NCI-H748 (cell line): ENCODE data around the gene MTHFD2L.

ENCODE experiments used
- DNase-seq: peaks from one replicate; lab custom pipeline; 2025; ENCODE audit not compliant: unreplicated experiment; lab: John Stamatoyannopoulos, UW

The MTHFD2L gene

DNA sequence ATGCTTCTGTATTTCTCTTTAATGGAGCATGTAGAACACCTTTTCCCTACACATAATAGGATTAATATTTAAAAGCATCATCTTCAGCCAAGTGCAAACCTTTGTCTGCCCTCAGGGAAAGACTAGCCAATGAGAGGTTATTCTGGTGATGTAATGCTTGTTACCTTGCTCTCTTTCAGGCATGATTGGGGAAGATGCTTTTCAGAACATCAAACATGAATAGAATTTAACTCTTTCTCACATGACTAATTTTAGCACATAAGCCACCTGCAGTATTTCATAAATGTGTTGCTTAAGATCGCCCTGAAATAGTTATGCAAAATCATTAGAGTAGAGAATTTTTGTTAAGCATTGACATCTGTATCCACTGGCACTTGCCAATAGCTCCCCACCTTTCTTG is 139.6 kb downstream of the MTHFD2L start:
- DNase-seq, result no peak

DNA sequence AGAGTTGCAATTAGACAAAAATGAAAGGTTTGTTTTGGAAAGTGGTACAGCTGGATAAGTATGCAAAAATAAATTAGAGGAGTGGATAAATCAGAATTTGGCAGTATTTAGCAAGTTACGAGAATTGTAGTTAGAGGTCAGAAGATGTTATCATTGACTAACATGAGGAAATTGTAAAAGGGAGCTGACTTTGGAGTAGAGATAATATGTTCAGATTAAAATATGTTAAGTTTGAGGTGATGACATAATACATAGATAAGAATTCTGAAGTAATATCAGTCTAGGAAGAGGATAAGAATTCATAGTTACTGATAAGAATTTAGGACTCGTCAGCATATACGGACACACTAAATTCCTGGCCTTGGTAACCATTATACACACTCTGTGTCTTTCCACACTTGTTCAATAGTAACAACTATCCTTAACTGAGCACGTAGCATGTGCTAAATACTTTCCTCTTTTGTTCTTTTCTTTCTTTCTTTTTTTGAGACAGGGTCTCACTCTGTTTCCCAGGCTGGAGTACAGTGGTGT is 146.2 kb downstream of the MTHFD2L start:
- DNase-seq, result no peak

DNA sequence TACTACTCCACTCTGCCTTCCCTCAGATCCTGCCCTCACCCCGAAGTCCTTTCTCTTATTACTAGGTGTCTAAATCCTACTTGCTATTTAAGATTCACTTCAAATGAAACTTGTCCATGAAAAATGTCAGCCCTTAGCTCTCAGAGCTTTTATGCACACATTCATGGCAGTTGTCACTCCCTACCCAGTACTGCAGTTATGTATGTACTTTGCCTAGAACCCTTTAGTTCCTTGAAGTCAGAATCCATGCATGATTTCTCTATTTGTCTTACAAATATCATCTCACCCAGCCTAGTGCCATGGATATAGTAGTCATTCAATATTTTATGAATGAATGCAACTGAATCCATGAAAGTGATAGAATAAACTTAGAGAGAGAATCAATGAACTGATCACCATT is 147.1 kb downstream of the MTHFD2L start:
- no peak for DNase-seq

DNA sequence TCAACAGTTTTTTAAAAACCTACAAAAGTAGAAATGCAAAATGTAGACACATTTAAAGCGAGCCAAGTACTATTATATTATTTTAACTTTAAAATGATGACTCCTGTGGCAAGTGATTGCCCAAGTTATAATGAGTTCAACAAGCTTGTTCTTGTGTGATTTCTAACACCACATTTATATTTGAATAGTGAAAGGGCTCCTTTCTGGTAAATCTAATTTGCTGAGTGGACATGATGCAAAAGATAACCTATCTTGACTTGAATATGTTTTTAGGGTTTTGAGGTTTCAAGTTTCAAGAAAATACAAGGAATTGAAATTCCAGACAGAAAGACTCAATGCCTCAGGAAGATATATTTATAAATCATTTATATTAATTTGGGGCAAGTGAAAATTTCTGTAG is 149.3 kb downstream of the MTHFD2L start:
- DNase-seq, result no peak

DNA sequence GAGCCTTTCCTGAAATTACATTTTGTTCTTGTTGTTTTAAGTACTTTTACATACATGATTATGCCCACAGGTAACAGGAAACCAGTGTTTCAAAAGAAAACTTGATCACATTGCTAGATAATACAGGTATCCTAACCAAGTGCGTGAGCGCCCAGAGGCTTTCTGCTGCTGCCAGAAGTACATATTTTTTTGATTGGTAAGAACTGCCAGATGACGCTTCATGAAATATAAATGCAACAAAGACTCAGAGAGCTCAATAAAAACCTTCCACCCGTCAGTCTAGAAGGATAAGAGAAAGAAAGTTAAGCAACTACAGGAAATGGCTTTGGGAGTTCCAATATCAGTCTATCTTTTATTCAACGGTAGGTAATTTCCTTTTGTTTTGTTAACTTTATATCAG is 150.3 kb downstream of the MTHFD2L start, which contains the start of gene EPGN:
Gene EPGN, plus strand, starts transcription at position 256 of the 400 bp plus-strand sequence. Its CDS starts 64 bp downstream, at position 320.
- no peak for DNase-seq

DNA sequence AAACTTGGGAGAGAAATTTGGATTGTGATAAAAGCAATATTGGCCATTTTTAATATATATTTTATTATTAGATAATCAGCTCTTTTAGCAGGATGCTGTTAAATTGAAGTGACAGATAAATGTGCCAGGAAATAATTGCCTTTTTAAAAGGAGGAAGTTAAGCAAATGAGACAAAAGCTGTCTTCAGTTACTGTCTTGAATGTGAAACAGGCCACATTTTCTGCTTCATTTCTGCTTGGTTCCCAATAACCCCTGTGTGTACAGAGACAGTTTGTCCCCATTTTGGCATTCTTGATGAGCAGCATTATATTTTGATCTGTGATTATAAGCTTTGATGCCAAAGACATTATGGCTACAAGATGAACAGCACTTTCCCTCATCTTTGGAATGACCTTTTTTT is 151.3 kb downstream of the MTHFD2L start:
- DNase-seq, result no peak

DNA sequence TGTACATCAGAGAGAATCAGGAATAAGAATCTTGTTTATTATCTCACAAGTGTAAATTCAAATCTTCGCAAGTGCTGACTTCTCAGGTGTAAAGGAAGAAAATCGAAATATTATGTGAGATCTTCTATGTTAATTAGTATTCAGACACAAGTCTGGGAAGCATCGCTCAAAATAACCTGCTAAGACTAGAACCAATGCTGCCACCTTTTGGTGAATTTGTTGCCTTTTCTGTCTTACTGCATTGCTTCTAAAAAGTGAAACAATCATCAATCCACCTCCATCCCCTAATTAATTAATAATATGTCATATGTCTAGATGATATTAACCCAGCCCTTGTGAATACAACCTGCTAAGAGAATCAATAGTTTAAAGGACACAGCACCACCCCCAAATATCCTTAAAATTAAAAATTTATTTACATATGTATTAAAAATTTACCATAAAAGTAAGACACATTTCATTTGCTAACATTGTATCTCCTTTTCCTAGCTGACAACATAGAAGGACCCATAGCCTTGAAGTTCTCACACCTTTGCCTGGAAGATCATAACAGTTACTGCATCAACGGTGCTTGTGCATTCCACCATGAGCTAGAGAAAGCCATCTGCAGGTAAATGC is 153.9 kb downstream of the MTHFD2L start:
- peak; percentile 47 for DNase-seq

DNA sequence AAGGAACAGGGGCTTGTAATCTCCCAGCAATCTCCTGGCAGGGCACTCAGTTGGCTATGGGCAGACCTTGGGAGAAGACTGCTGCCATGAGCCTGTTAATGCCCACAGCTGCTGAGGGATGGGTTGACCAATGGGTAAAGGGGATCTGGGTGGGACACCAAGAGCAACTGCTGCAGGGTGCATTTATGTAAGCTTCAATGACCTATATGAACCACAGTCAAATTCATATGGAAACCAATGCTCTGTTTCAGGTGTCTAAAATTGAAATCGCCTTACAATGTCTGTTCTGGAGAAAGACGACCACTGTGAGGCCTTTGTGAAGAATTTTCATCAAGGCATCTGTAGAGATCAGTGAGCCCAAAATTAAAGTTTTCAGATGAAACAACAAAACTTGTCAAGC is 156.4 kb downstream of the MTHFD2L start:
- DNase-seq, result no peak

DNA sequence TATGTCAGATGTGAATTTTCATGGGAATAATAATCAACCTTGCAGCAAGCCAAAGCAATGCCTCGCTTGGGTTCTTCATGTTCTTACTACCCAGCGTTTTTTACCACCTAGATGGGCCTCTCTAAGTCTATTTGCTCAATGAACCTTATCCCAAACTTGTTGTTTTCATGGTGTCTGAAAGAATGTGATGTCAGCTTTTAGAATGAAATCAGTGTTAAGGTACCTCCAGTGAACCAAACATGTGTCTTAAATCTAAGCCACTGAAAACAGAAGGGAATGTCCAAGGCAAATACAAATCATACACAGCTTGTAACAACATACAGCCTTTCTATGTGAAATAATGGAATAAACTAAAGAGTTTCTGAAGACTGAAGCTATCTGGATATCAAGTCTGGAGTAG is 157.0 kb downstream of the MTHFD2L start:
- no peak for DNase-seq

DNA sequence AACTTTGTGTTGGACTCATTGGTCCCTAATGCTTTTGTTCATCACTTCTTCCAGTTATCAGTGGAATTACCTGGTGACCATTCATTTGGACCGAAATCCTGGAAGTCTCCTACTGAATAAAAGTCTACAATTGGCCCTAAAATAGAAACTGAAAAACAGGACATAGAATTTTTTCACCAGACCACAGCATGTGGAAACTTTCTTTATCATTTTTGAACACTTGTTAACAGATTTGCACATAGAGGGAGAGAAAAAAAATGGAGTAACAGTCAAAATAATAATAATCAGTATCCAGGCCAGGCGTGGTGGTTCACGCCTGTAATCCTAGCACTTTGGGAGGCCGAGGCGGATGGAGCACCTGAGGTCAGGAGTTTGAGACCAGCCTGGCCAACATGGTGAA is 157.5 kb downstream of the MTHFD2L start:
- DNase-seq, result no peak

DNA sequence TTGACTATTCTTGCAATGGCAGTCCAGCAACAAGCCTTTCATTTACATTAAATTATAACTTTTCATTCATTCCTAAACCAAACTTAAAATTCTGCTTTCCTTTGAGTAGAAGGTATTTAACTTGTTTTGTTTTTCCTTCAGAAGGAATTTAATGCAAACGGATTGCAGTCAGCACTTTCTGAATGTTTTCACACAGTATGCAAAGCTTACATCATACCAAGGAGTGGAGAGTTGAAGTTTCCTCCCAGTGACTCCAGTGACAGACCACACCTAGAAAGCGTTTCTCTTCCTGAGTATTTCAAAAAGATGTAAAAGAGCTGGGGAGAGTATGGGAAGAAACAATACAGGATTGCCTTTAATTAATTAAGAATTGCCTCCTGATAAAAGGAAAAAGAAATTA is 158.5 kb downstream of the MTHFD2L start:
- DNase-seq, result no peak

DNA sequence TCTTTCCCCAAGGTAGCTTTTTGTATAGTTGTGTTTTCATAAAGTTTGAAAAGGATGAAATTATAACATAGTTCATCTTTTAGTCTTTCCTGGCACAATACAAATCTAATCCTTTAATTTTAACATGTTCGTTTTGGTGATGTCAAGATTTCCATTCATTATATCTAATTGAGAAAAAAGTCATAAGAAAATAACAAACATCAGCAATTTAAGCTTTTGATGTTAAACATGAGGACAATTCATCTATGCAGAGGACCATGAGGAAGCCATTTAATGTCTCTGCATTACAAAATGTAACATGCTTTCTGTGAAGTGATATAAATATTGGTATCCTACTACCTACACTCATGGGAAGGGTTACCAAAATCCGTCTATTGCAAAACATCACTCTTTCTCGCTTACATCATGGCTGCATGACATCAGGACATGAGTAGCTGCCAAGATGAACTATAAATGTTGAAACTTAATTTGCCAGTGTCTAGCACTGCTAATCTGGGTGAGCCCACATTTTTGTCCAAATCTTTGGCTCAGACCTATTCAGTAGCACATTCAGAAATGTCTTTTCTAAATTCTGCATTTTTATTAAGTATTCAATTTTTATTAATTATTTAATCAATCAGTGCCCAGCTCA is 159.8 kb downstream of the MTHFD2L start:
- no peak for DNase-seq

DNA sequence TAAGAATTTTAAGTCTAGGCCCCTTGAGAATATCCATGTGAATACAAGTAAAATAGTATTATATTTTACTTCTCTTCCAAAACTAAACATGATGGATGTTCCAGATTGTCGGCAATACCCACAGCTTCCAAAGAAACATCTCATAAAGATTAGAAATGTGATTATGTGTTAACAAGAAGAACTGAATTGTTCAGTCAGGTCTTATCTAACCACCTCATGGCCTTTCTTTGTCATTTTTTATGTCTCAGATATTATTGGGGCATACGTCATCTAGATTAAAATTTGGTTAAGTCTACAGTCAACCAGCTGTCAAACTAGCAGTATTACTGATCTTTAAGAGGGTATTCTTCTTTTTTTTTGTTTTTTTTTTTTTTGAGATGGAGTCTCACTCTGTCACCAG is 160.4 kb downstream of the MTHFD2L start:
- no peak for DNase-seq

DNA sequence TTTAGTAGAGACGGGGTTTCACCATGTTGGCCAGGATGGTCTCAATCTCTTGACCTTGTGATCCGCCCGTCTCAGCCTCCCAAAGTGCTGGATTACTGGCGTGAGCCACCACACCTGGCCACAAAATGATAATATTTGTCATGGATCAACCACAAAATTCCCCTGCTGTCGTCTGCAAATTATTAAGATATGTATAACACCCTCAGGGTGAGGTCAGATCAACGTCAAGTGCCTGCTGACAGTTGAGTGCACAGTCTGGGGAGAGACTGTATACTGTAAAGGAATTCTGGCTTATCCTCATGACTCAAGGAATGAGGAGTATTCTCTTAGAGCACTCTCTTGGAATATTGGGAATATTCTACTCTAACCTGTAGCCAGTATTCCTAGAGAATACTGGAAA is 161.6 kb downstream of the MTHFD2L start:
- no peak for DNase-seq

DNA sequence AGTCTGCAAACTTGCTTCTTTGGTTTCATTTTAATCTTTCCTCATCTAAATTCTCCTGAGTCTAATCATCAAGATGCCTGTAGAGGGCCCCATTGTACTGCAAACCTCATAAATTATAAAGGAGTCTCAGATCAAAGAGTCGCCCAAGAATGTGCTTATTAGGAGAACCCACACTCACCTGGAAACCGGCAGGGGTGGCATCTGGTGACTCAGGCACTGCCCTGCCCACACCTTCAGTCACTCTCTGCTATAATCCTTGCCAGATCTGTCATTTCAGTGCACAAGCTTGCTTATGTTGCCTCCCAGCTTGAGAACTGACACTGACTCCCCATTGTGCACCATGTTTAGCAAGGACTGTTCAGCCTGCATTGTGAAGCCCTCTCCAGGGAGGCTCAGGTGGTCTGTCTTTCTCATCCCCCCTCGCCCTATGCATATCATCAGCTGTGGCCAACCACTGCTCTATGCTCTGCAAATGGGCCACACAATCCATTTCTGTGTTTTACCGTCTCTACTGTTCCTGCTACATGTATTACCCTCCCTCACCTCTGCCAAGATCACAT is 162.7 kb downstream of the MTHFD2L start:
- peak; percentile 33 for DNase-seq

DNA sequence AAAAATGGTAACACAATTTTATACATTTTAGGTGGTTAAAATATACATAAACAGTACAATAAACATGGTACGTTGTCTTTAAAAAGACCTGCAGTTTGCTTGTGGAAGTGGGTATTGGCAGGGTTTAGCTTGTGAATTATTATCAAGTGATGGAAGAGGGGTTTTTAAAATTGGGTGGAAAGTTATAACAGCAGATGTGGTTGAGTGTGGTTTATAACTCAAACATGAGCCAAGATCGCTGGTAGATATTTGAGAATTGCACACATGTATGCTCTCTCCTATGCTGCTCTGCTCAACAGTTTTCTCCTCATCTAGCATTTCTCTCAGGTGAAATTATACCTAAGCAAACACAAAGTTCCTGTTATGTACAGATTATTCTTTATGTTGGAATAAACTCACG is 164.4 kb downstream of the MTHFD2L start:
- DNase-seq, result no peak

DNA sequence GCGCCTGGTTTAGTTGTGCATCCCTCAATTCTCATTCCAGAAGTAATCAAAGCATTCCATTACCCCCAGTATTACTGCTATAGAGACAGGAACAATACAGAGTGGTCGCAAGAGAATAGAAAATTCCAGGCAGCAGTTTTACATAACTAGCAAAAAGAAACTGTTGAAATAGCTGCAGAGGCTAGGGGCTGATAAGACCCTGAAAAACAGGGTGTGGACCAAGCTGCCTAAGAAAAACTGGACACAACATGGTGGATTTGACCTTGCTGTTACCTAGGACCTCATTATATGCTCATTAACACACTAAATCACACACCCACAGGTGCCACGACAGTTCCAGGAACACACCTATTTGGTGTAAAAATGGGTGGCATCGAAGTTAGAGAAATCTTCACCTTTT is 165.7 kb downstream of the MTHFD2L start:
- DNase-seq, result no peak

DNA sequence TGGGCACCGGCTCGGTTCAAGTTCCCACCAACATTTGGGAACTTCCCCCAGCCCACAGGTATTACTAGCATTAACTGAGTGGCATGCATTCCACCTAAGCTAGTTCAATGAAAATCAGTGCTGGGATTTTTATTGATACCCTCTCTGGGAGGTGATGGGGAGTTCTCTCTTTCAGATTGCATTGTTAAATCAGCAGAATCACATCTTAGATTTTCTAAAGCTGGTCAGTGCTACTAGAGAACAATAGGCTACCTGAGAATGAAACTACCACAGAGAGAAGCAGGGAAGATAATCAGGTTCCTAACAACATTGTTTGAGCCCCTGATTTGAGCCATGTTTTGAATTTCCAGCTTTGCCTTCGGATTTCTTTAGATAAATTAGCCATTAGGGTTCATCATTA is 166.3 kb downstream of the MTHFD2L start:
- no peak for DNase-seq

DNA sequence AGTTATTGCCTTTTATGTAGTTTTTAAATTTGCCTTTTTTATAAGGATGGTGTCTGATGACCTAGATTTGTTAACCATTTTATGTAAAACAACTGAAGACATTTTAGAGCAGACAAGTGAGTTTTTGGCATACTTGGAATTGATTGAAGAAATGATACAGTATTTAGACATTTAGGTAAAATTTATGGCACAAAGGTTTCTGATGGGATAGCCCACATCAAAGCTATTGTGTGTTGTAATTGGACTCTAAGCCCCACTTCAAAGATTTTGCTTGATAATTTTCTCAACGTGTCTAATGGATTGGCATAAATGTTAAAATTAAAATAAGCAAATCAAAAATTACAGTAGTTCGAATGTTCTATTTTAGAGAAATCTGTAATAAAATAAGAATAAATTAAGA is 168.0 kb downstream of the MTHFD2L start:
- DNase-seq, result no peak

DNA sequence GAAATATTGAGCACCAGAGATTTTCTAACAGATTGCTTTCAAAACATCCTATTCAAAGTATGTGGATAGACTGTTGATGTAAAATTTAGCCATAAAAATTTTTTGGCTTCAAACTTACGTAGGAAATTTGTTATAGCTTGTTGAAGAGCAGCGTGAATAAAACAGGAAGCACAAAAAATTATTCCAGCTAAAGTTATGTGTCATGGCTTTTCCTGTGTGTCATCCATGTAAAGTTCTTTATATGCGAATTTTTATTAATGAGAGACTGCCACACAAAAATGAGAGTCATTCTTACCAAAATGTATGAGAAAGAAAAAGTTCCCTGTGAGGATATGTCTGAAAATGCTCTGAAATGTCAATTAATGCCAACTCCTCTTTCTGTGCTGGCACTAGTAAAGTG is 169.8 kb downstream of the MTHFD2L start:
- DNase-seq, result no peak

DNA sequence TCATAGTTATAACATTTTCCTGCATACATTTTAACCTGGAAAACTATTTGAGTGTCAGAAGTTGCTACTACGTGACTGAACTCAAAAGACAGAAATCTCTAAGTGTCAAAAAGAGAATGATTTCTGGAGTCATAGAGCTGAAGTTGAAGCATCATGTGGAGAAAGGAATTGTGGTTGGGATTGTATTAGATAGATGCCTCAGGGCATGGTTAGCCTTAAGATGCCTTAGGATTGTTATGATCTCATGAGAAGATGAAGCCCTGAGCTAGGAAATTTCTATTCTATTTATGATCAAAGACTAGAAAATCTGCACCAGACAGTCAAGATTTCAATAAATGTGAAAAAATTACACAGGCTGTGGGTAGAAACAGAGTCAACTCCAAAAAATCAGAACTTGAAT is 170.6 kb downstream of the MTHFD2L start:
- no peak for DNase-seq

DNA sequence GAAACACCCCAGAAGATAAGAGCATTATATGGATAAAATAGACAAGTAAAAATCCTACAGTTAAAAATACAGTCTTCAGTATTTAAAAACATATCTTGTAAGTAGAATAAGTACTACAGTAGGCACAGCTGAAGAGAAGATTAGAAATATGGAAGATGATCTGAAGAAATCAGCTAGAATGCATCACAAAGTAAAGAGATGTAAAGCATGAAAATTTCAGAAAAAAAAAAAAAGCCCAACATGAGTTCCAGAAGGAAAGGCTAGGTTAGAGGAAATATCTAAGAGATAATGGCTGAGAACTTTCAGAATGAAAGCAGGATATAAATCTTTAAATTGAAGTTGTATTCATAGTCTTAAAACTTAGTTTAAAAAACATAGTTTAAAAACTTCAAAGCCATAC is 171.4 kb downstream of the MTHFD2L start:
- no peak for DNase-seq
